ENCODE measurements around the gene CDK19. TPM values are rescaled to one million over a fixed set of nuclear protein-coding genes. Genes with fewer than 3 reads are reported as not detected.

The CDK19 gene
- total and polyA plus RNA-seq, 2 of the 4 experiments (the other 2 are of a cell fraction): 6.0 to 6.8 TPM

- TF ChIP-seq POLR2A (IDR thresholded peaks at IDR 0.05; ENCODE audit: low read depth, low read length) (no peak), SMC3 (IDR thresholded peaks at IDR 0.05; ENCODE audit: low read depth, low read length) (no peak), MXI1 (IDR thresholded peaks at IDR 0.05; ENCODE audit: borderline replicate concordance, low read depth, low read length) (no peak), FOS (IDR thresholded peaks at IDR 0.05; ENCODE audit: low read depth, low read length) (no peak), MAFK (IDR thresholded peaks at IDR 0.05; ENCODE audit: low read depth, low read length) (no peak), RCOR1 (IDR thresholded peaks at IDR 0.05; ENCODE audit: insufficient replicate concordance, low read length) (no peak), CTCF (conservative IDR thresholded peaks at IDR 0.05; ENCODE audit: low read depth, low read length) (no peak), MAZ (IDR thresholded peaks at IDR 0.05; ENCODE audit: borderline replicate concordance, low read depth, low read length) (no peak), RAD21 (IDR thresholded peaks at IDR 0.05; ENCODE audit: low read length) (no peak), RFX5 (IDR thresholded peaks at IDR 0.05; ENCODE audit: low read depth, low read length) (no peak)
- TF ChIP-seq, protein P1, sequence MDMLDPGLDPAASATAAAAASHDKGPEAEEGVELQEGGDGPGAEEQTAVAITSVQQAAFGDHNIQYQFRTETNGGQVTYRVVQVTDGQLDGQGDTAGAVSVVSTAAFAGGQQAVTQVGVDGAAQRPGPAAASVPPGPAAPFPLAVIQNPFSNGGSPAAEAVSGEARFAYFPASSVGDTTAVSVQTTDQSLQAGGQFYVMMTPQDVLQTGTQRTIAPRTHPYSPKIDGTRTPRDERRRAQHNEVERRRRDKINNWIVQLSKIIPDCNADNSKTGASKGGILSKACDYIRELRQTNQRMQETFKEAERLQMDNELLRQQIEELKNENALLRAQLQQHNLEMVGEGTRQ (IDR thresholded peaks at IDR 0.05; ENCODE audit: low read depth, low read length): no peak
- H4K8ac ChIP-seq (ENCODE audit: low read depth in 2 of 2, low read length in 2 of 2): no peak overlapping the region
- no peak for DNase-seq
- no peak overlapping the region for H3K18ac ChIP-seq (ENCODE audit: low read depth, low read length)
- CTCF ChIA-PET: no interaction called here
- no peak overlapping the region for H2BK20ac ChIP-seq (ENCODE audit: low read depth, low read length)
- no peak overlapping the region for H2BK120ac ChIP-seq (ENCODE audit: low read depth, low read length)
- no CpG with 5 or more reads among the region's 3 CpGs for WGBS, 2 experiments (ENCODE audit: extremely low coverage in 2 of 2, insufficient read length in 1 of 2)
- no peak overlapping the region for H3K14ac ChIP-seq (replicated peaks; ENCODE audit: low read depth, low read length)
- no peak overlapping the region for H4K5ac ChIP-seq (ENCODE audit: low read depth, low read length)
- H2BK5ac ChIP-seq (ENCODE audit: low read depth, low read length, poor library complexity, severe bottlenecking): no peak overlapping the region
- H2BK15ac ChIP-seq (ENCODE audit: low read depth, low read length): no peak overlapping the region
- no peak overlapping the region for H3K4me2 ChIP-seq (ENCODE audit: low read depth, low read length)
- H4K20me1 ChIP-seq (ENCODE audit: insufficient read depth, low read length): no peaks in the 10 kb centered on the region
- no peaks in the 10 kb centered on the region for H3K36me3 ChIP-seq (ENCODE audit: control insufficient read depth, insufficient read depth, low read length)
- no peak overlapping the region for H2AK9ac ChIP-seq (replicated peaks; ENCODE audit: low read depth, low read length, poor library complexity)
- no peaks in the 10 kb centered on the region for H3K9me1 ChIP-seq (ENCODE audit: insufficient read depth, low read length)
- H3K79me1 ChIP-seq (ENCODE audit: low read depth in 1 of 2, low read length in 2 of 2): no peaks in the 10 kb centered on the region
- no peak overlapping the region for H3K4ac ChIP-seq (ENCODE audit: low read depth, low read length)
- no peak overlapping the region for H3K23ac ChIP-seq (ENCODE audit: low read depth, low read length)
- H3K56ac ChIP-seq (ENCODE audit: extremely low read depth, insufficient read depth, low read length): no peak overlapping the region
- in situ Hi-C loops (cut with MboI; ENCODE audit: low sequenced_read_pairs): no loop called here
- H2AFZ ChIP-seq (replicated peaks; ENCODE audit: low read length, poor library complexity): no peak overlapping the region
- no peak overlapping the region for H2AK5ac ChIP-seq (ENCODE audit: low read depth, low read length)
- no peaks in the 10 kb centered on the region for H3K27me3 ChIP-seq (ENCODE audit: control insufficient read depth, insufficient read depth, low read length)
- POLR2A ChIA-PET (ENCODE audit: unreplicated experiment): no interaction called here
- no peak overlapping the region for H4K91ac ChIP-seq (ENCODE audit: insufficient read depth, low read depth, low read length)
- no peak for ATAC-seq (ENCODE audit: low read depth)
- H3K4me3 ChIP-seq (ENCODE audit: insufficient read depth, low read depth, low read length): no peak overlapping the region
- no TSS peak for BruUV-seq (replicated peaks)
- intact Hi-C loops (cut with micrococcal nuclease): no loop called here
- H3K9me3 ChIP-seq (ENCODE audit: control insufficient read depth, insufficient read depth, low read length): no peaks in the 10 kb centered on the region
- H3K27ac ChIP-seq (ENCODE audit: insufficient read depth, low read length): no peak overlapping the region
- no peak overlapping the region for H3K9ac ChIP-seq (ENCODE audit: low read depth, low read length)
- H3K4me1 ChIP-seq (ENCODE audit: control insufficient read depth, insufficient read depth, low read length): no peaks in the 10 kb centered on the region
- dilution Hi-C loops (cut with HindIII; ENCODE audit: low sequenced_read_pairs, unreplicated experiment): no loop called here
Observed at GRCh38 chr6:110856296-110856695, 41.0 kb upstream of the CDK19 start.

Measured in IMR-90 (cell line).